GM19240 (cell line): ENCODE measurements around the gene ADAD2.
A peak's percentile ranks its signal among the peaks of the same experiment; 100 is the strongest.

Experiments used
- DNase-seq: peaks from one replicate; pipeline ENCODE4 v3.0.0; 2011; ENCODE audit warnings: low spot score; ENCODE audit not compliant: insufficient read length

ADAD2 gene

DNA sequence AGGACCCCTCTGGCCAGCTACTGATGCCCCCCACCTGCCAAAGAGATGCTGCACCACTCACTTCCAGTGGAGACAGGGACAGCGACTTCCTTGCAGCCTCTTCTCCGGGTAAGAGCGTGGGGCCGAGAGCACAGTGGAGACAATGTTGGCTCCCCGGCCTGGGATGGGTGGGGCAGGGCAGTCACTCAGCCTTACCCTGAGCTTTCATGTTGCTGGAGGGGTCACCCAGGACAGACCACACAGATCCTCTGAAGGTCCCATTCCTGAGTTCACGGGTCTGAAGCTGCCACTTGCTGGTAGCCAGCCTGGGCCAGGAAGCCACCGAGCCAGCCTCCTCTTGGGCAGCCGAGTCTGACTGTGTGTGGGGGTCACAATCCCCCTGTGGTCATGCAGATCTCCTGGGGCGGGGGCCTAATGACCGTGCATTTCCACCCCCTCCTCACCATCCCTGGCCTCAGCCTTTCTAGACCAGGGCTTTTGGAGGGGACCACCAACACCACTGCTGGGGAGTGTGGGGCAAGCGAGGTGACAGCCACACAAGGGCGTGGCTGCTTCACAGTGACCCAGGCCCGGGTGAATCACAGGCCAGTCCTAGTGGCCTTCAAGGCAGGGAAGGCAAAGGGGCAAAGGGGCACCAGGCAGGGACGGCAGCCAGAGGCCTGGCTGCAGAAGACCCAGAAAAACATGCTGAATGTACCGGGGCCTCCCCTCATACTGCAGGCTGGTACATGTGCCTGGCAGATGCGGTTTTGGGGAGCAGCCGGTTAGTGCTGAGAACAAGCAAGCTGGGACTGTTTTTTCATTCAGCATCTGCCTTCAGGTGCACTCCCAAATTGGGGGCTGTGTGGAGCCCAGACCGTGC, 14.5 kb upstream of the ADAD2 start:
- no peak for DNase-seq

DNA sequence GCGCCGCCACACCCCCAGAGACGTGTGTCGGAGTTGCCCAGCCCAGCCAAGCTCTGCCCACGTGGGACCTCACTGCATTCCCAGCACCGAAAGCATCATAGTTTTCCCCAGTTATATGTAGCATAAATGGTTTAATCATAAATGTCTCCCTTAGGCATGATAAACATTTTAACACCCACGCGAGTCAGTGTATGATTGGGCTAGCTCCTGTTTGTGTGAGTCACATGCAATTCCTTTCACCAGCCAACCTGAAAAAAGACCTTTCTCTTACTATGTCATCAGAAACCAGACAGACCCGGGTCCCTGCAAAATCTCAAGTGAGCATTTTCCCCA, 13.2 kb upstream of the ADAD2 start:
- DNase-seq: no peak

DNA sequence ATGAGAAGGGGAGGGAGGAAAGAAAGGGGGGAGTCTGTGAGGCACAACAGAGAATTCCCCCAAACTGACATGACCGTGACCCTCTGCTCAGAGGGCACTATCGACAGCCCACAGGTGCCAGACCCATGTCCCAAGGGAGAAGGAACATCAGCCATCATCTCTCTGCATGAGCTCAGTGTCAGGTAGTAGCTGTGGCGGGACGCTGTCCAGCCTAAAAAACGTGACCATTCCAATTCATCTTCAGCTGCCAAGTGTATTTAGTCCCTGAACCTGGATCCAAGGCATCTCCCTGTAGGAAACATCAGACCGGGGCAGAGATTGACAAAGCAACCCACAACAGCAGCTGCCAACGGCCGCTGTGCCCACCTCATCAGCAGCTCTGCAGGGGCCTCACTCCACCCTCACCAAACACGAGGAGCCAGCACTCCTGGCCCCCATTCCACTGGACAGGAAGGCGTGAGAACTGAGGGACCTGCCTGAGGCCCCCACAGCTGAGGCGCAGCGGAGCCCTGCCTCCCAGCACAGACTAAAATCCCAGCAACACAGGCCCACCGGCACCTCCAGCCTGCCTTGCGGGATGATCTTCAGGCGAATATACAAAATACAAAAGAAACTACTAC, 12.7 kb upstream of the ADAD2 start:
- DNase-seq: no peak

DNA sequence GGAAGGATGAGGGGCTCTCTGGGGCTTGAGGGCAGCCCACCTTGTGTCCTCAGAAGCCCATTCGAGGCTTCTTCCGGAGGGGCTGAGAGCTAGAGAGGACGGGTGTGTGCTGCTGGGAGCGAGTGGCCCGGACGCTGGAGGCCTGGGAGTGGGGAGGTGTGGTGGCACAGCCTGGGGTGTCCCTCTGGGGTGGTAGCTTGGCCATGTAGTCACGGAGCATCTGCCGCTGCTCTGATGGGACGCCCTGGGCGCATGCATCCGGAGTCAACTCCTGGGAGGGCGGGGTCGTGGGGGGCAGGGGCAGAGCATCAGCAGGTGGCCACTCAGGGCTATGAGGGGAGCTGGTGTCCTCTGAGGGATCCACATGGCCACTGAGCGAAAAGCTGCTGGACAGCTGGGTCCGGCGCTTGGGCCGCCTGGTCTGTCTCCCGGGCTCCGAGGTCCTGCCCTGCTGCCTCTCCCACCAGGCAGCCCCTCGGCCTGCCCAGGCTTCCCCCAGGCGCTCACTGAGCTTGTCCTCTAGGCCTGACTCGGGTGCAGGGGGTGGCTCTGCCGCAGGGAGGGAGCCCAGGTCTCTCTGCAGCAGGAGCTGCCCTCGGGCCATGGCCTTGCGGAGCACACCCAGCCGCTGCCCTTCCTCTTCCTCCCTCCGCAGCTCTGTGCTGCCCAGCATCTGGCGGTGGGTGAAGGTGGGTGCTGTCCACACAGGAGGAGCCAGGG, 11.9 kb upstream of the ADAD2 start:
- no peak for DNase-seq

DNA sequence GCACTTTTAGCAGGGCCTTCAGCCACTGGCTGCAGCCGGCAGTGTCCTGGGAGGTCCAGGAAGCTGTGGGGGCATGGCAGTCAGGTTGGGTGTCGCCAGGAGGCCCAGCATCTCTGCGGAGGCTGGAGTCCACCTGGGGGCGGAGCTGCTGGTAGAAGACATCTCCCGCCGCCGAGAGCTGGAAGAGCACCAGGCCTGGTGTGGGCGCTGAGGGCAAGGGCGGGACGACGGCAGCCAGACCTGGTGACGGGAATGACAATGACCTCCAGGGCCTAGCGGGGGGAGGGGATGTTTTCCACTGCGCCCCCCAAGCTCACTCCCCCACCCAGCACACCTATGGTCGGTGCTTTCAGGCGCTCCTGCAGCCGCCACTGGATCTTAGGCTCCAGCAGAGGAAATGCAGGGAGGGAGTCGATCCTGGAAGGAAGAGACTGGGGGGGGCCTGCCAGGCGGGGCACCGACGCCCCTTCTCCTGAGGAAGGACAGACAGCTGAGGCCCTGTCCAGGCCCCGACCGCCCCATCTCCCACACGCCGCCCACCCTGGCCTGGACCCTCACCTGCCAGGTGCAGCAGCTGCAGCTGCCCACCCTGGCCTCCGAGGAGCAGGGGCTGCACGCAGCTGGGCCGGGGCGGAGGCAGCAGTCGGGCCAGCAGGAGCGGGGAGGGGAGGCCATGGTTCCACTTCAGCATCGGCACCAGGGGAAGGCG, 11.2 kb upstream of the ADAD2 start:
- no peak for DNase-seq

DNA sequence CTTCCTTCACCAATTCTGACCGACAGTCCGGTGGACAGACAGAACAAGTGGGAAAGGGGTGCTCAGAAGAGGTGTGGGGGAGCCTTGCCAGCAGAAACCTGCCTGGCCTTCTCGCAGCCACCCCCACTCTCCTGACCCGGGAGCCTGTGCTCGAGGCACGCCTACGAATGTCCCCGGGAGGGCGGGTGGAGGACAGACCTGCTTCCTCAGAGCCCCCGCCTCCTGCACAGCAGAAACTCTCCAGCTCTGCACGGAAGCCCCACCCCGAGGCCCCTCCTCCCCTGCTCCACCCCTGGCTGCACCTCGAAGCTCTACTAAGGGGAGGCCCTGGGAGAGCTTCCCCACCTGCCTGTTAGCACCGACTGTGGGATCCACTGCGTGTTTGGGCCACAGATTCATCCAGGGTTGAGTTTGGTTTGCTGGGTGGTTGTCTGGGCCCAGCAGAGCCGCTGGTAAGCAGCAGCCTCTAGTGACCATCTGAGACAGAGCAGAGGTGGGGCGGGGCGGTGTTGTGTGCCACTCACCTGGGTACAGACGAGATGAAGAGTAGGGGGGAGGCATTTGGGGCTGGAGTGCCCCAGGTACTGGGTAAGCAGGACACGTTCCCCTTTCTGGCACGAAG, 10.3 kb upstream of the ADAD2 start:
- no peak for DNase-seq

DNA sequence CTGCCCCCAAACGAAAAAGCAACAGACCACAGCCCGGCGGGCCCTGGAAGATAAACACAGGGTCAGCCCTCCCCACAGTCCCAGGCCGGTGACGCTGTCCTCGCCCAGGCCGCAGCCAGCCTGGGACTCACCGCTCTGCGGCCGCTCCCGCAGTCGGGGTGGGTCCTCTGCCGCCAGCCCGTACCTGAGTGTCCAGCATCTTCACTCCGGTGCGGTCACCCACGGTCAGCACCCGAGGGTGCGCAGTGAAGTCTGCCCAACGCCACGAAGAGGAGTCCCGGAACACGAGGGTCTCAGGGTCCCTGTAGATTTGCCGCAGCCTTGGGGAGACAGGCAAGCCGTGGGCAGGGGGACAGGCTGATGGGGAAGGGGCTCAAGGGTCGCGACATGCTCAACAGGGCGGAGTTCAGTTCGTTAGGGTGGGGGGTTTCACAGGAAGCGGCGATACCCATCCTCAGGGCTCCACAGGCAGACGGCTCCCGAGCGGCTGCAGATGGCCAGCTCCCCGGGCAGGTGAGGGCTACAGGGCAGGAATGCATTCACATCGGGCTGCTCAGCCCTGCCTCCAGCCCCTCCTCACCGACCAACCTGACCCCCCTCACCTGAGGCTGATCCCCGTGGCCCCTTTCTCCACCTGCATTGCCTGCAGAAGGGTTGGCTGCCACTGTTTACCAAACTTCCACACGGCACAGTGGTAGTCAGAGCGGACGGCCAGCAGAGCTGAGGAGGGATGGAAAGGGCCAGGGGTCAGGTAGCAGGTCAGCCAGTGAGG, 9.6 kb upstream of the ADAD2 start:
- no peak for DNase-seq

DNA sequence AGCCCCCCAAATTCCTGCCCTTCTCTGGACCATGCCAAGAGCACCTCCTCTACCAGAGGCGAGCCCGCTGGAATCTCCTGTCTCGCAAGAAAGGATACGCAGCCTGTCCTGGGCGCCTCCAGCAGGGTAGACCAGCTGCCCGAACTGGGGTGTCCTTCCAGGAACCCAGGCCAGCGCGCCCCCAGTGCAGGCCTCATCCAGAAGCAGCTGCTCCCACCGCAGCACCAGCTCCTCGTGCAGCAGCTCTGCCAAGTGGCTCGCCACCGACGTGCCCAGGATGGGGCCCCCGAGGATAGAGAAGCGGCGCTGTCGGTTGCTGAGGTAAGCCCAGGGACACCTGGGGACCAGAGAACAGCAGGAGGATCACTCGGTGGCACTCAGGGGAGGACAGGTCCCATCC, 8.9 kb upstream of the ADAD2 start:
- no peak for DNase-seq

DNA sequence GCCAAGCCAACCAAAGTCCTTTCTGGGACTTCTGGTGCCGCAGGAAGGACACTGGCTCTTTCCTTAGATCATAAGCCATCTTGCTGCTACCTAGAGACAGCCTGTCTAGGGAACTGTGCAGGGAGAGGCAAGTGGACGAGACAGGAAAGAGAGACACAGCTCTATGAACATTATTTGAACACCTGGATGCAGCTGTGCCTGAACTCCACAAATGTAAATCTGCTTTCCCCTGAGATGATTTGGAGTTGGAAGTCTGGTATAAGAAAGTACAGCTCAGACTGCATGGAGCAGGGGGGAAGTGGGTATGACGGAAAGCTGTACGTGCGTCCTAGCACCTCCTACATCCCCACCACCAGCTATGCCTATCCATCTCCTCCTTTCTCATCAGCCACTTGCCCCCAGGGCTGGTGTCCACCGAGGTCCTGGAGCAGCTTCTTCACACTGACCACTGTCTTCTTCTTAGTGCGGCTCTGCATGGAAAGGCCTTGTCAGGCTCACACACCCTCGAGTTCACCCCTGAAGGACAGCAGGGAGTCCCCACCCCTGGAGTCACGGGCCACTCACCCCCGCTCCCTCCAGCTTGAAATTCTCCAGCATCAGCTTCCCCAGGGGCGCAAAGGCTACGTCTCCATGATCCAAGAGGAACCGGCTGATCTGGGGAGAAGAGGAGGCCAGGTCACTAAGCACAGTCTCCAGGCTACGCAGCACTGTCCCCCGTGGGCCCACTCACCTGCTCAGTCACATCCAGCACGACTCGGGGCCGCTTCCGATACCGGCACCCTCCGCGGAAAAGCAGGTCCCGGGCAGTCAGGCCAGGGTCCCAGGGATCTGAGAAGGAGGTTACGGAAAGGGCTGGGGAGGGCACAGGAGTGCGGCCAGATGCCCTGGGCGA, 8.0 kb upstream of the ADAD2 start:
- DNase-seq: no peak

DNA sequence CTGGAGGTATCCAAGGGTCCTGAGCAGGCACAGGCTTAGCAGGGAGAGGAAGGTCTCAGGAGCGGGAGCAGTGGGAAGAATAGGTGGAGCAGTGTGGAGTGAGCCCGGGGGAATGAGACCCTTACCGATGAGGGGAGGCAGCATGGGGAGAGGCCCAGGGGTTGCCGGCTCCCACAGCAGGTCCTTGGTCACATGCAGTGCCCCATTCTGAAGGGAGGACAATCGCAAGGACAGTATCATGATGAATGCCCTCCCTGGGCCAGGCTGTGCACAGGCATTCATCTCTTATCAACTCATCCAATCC, 7.4 kb upstream of the ADAD2 start:
- no peak for DNase-seq

DNA sequence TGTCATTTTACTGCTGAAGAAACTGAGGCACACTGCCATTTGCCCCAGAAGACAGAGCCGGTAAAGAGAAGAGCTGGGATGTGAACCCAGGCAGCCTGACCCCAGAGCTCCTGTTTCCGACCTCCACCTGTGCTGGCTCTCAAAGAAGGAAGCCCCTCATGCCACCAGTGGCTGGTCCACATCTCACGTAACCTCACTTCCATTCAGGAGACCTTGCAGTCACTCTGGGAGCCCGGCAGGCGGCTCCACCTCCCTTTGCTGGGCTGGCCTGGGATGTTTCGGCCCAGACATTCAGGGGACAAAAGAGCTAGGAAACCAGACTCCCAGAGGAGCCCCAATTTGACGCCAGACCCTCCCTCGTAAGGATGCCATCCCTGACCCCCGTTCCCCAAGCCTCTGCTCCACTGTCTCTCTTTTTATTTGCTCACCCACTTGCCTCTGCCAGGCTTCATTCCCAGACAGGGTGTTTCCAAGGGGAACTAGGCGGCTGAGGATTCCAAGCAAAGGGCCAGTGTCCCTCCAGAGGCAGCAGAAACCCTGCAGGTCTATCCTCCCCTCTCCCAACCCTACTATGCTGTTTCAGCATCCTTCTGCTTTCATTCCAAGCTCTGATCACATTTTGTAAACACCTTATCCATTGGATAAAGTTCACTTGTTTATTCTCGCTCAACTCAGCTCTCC, 6.9 kb upstream of the ADAD2 start:
- no peak for DNase-seq

DNA sequence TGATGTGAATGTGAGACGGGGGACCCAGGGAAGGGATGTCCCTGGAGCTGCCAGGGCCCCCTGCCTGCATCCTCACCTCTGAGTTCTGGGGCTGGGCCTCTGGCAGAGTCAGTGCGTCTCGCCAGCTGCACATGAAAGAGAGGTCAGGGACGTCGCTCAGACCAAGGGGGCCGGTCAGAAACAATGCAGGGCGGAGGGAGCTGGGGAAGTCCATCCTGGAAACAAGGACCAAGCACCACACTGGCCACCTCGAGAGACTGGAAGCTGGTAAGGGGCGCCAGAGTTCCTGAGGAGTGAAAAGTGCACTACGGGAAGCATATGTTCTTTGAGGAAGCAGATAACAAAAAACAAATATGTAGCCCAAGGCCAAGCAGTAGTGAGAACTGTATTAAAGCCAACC, 6.2 kb upstream of the ADAD2 start:
- DNase-seq: no peak

DNA sequence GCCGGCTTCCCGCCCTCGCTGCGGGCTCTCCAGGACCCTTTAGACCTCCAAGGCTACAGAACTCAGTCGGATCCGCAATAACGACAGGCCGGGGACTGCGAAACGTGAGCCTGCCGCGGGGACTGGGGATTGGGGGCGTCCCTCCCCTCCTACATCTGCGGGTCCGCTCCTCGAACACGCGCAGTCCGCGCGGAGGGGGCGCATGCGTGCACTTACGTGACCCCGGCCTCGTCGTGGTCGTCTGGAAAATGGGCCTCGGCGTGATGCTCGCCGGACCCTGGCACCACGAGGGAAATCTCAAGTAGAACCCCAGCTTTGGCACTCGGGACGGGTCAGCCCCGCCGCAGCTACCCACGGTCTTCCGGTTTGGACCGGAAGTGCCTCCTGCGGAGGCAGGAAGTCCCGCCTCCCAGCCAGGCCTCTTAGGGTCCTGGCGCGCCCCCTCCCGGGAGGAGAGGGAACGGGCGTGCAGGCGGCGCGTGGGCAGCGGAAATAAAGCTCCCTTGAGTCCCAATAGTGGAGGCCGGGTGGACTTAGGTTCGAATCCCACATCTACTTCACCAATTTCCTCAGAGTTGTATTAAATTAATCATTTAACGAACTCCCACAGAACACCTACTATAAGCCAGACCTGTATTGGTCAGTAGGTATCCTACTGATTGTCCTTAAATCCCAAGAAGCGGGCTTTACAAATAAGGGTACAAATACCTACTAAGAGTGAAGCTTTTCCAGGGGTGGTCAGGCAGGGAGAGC, 4.1 kb upstream of the ADAD2 start, which contains the start of gene TAF1C:
TSS of gene TAF1C (minus strand) at position 373 of the 753 bp plus-strand sequence. CDS start 2,069 bp downstream, outside the sequence.
- peak; percentile 99 for DNase-seq

DNA sequence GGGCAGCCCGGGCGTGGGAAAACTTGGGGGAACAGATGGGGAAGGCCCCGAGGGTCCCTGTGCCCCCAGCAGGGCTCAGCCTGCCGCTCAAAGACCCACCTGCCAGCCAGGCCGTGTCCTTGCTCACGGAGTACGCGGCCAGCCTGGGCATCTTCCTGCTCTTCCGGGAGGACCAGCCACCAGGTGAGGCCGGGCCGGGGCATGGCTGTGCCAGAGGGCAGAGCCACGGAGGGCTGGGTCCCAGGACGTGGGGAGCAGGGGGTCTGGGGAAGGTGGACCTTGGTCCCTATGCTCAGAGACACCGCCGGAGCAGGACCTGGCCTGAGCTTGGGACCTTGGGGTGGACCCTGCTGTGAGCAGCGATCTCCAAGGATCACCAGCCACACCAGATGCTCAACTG, 509 bp downstream of the ADAD2 start:
- DNase-seq: no peak

DNA sequence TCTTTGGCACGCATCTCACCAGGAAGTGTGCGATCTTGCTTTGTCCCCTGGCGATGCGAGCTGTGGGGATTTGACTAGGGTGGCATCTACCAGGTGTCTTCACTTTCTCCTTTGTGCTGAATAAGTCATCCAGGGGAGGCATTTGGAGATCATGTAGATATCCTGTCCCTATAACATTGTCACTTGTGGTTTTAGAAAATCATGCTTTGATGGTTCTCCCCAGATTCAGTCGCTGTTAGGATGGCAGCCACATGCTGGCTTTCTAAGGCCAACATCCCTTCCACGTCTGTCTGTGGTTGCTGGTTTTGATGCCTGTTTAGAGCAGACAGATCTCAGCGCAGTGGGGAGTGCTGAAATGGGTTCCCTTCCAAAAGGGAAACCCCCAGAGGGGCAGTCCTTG, 2.5 kb downstream of the ADAD2 start:
- DNase-seq: no peak

DNA sequence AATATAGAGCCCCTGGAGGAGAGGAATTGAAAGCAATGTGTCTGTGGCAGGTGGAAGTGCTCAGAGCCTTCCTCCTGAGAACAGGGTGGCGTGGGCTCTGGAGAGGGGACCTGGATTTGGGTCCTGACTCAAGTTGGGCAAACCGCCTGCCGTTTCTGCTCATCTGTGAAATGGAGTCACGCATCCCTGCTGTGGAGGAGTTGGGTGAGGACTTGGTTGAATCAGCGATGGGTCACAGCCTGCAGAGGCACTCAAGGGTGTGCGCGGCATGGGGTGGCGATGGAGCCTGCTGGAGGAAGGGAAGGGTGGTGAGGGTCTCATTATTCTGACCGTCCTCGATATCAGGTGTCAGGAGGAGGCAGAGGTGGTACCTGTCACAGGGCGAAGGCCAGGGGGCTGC, 3.1 kb downstream of the ADAD2 start:
- no peak for DNase-seq

DNA sequence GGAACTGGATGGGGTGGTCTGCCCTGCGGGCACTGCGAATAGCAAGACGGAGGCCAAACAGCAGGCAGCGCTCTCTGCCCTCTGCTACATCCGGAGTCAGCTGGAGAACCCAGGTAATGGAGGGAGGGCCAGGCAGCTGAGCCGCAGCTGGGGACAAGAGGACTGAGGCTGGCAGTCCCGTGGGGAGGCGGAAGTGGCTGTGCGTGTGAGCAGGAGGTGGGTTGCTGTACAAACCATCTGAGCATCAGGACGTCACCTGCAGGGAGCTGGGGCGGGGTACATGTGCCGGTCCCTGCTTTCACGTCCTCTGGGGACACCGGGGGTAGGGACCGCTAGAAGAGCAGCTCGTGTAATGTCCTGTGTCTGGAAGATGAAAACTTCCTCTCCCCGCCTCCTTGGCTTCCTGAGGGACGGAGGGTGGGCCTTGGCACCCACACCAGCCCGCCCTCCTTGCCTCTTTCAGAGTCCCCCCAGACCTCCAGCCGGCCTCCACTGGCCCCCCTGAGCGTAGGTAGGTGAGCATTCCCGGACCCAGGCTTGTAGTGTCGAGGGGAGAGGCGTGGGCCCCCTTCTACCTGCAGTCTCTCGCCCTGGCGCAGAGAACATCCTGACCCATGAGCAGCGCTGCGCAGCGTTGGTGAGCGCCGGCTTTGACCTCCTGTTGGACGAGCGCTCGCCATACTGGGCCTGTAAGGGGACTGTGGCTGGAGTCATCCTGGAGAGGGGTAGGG, 3.7 kb downstream of the ADAD2 start:
- DNase-seq: no peak
